ENCODE data around the gene PCNX2. TPM values are rescaled to one million over a fixed set of nuclear protein-coding genes. Genes with fewer than 3 reads are reported as not detected.

Gene PCNX2
- total and polyA plus RNA-seq, 2 of the 13 experiments (the other 11 are each of a cell fraction or from before 2014, with no cell fraction given), result 0.11 to 0.42 TPM

DNA sequence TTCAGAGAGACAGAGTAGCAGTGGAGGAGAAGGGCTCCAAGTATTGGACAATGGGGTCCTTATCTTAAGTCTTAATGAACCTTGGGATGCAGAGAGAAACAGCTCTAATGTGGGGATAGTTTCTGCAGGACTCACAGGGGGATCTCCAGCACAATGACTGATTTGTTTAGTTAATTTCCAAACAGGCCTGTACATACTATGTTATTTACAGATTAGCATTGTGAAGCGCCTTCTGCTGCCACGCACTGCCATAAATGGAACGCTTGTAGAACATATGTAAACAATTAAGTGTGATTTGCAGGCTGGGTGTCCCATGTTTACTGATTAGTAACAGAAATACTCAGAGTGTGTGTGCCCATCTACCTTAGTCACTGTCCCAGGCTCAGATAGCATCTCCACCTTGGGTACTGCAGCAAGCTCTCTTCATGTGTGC lies 289.0 kb downstream of the PCNX2 start:
- Histone ChIP-seq H3K9ac (ENCODE audit: insufficient read depth, low read depth, low read length) (no peak overlapping the region), H3K4me1 (ENCODE audit: insufficient read depth, low read length) (no peaks in the 10 kb centered on the region), H4K20me1 (ENCODE audit: insufficient read depth, low read length) (no peaks in the 10 kb centered on the region), H3K36me3 (replicated peaks in 1 of 2; ENCODE audit: control insufficient read depth in 1 of 2, insufficient read depth in 2 of 2, low read length in 2 of 2) (no peaks in the 10 kb centered on the region), H3K4me2 (ENCODE audit: low read depth, low read length) (no peak overlapping the region), H2AFZ (ENCODE audit: low read length) (no peak overlapping the region), H3K79me2 (ENCODE audit: insufficient read depth, low read length) (no peaks in the 10 kb centered on the region), H3K27ac (ENCODE audit: extremely low read length, insufficient read depth, low read length) (no peak overlapping the region), H3K4me3 (replicated peaks in 1 of 3; ENCODE audit: insufficient read depth in 1 of 3, low read depth in 2 of 3, low read length in 3 of 3) (no peak overlapping the region), H3K27me3 (ENCODE audit: control insufficient read depth in 1 of 2, insufficient read depth in 2 of 2, low read length in 2 of 2) (peaks cover 0 to 8% of the 10 kb centered on the region in 2 experiments; a peak in 2 of 5 replicates), H3K9me3 (ENCODE audit: low read length) (no peaks in the 10 kb centered on the region)
- POLR2A ChIA-PET, result no interaction called here
- FAIRE-seq, result no peak
- in situ Hi-C loops (cut with HindIII; ENCODE audit: extremely low pct_ligation_motif_present, low pct_unique_long_range_greater_than_20kb) (no loop called here), intact Hi-C loops (cut with micrococcal nuclease; ENCODE audit: unreplicated experiment) (no loop called here)
- no peak for DNase-seq (ENCODE audit: low spot score)
- CTCF ChIA-PET (ENCODE audit: low intra/inter-chr PET ratio, low total read pairs), result no interaction called here
- no peak for TF ChIP-seq NFE2L2 (IDR thresholded peaks at IDR 0.05; ENCODE audit: low read length)
- TF ChIP-seq IRX3 (CRISPR knock-in tag; IDR thresholded peaks at IDR 0.05; ENCODE audit: borderline replicate concordance, low read depth), result no peak
- no peak for TF ChIP-seq HOXA7 (CRISPR knock-in tag; IDR thresholded peaks at IDR 0.05)
- no peak for TF ChIP-seq ZNF263 (CRISPR knock-in tag; IDR thresholded peaks at IDR 0.05)
- no peak for TF ChIP-seq ZNF7 (CRISPR knock-in tag; IDR thresholded peaks at IDR 0.05)
- no peak for TF ChIP-seq PPARG (CRISPR knock-in tag; conservative IDR thresholded peaks at IDR 0.05)
- TF ChIP-seq CREM (IDR thresholded peaks at IDR 0.05), result no peak
- TF ChIP-seq CREM (CRISPR knock-in tag; IDR thresholded peaks at IDR 0.05), result no peak
- TF ChIP-seq ZNF775 (CRISPR knock-in tag; IDR thresholded peaks at IDR 0.05; ENCODE audit: borderline replicate concordance), result no peak
- TF ChIP-seq, protein P1, sequence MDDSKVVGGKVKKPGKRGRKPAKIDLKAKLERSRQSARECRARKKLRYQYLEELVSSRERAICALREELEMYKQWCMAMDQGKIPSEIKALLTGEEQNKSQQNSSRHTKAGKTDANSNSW (CRISPR knock-in tag; IDR thresholded peaks at IDR 0.05; ENCODE audit: borderline replicate concordance), result no peak
- no peak for TF ChIP-seq PHB2 (IDR thresholded peaks at IDR 0.05; ENCODE audit: partially characterized antibody)
- no peak for TF ChIP-seq NR2F6 (IDR thresholded peaks at IDR 0.05)
- no peak for TF ChIP-seq NR2F6 (CRISPR knock-in tag; IDR thresholded peaks at IDR 0.05)
- no peak for TF ChIP-seq CAMTA2 (CRISPR knock-in tag; IDR thresholded peaks at IDR 0.05; ENCODE audit: borderline replicate concordance)
- no peak for TF ChIP-seq SMAD1 (CRISPR knock-in tag; IDR thresholded peaks at IDR 0.05; ENCODE audit: borderline replicate concordance, low read depth)
- TF ChIP-seq ZNF572 (CRISPR knock-in tag; IDR thresholded peaks at IDR 0.05), result no peak
- no peak for TF ChIP-seq POLR2AphosphoS2 (IDR thresholded peaks at IDR 0.05; ENCODE audit: low read depth, low read length)
- no peak for TF ChIP-seq ZNF282 (IDR thresholded peaks at IDR 0.05; ENCODE audit: partially characterized antibody)
- no peak for TF ChIP-seq TSC22D2 (CRISPR knock-in tag; IDR thresholded peaks at IDR 0.05; ENCODE audit: borderline replicate concordance)
- no peak for TF ChIP-seq NFKBIZ (CRISPR knock-in tag; IDR thresholded peaks at IDR 0.05)
- TF ChIP-seq ZIK1 (CRISPR knock-in tag; IDR thresholded peaks at IDR 0.05; ENCODE audit: borderline replicate concordance, low read depth), result no peak
- ATAC-seq, result no peak
- WGBS (ENCODE audit: low lambda C conversion rate), result 61% methylated on average over 3 of the region's 3 CpGs
- no TSS peak for BruUV-seq (replicated peaks)
